Panc1 (cell line): ENCODE results near the gene DRC3. TPM values are rescaled to one million over a fixed set of nuclear protein-coding genes. Genes with fewer than 3 reads are reported as not detected.

Experiments used
- ATAC-seq: fragments of 200-7000 bp; cut with Tn5 transposase; 2 replicates; pipeline ENCODE4 v1.9.1; 2020; ENCODE audit warnings: mild to moderate bottlenecking, moderate library complexity
- BruUV-seq: library from RNA; stranded (reverse); fragments of 400-500 nt; replicated peaks from 2 replicates; lab custom pipeline; 2021; lab: Mats Ljungman, UMichigan
- CTCF ChIA-PET: fragments of 300-600 bp; sonication (Branson Sonifier 250); formaldehyde crosslinking; loops from one replicate; lab custom pipeline; 2022; ENCODE audit warnings: antibody characterized with exemption; lab: Charles Lee
- POLR2A ChIA-PET: fragments of 300-600 bp; sonication (Branson Sonifier 250); formaldehyde crosslinking; loops from one replicate; lab custom pipeline; 2022; ENCODE audit warnings: antibody characterized with exemption; lab: Charles Lee
- DNase-seq: peaks from one replicate; pipeline ENCODE4 v3.0.0-alpha.2; 2010; ENCODE audit warnings: low read depth, low spot score
- H3K27ac ChIP-seq: 2 replicates; pipeline ENCODE4 v1.5.1; 2011; ENCODE audit warnings: mild to moderate bottlenecking, low read length, inconsistent platforms
- H3K27me3 ChIP-seq: fragments of 200-500 bp; sonication (Bioruptor generic); 2 replicates; pipeline ENCODE4 v1.6.0; 2014; ENCODE audit warnings: low read length, inconsistent platforms; ENCODE audit not compliant: control insufficient read depth, insufficient read depth
- H3K36me3 ChIP-seq: fragments of 200-500 bp; sonication (Bioruptor generic); 2 replicates; pipeline ENCODE4 v1.5.1; 2014; ENCODE audit warnings: inconsistent platforms, mild to moderate bottlenecking, low read length, moderate library complexity; ENCODE audit not compliant: control insufficient read depth, insufficient read depth
- H3K4me1 ChIP-seq: 2 replicates; pipeline ENCODE4 v1.5.1; 2011; ENCODE audit warnings: inconsistent platforms, mild to moderate bottlenecking, low read length, moderate library complexity; ENCODE audit not compliant: control insufficient read depth, insufficient read depth
- H3K4me3 ChIP-seq, 2 experiments: 2 replicates each; pipeline ENCODE4 v1.5.1; 2011 to 2012; ENCODE audit warnings: low read depth in 2 of 2, low read length in 2 of 2, mild to moderate bottlenecking in 2 of 2, inconsistent platforms in 1 of 2, moderate library complexity in 1 of 2
- H3K9me3 ChIP-seq: fragments of 200-500 bp; sonication (Bioruptor generic); 2 replicates; pipeline ENCODE4 v1.5.1; 2014; ENCODE audit warnings: low read depth, mild to moderate bottlenecking, inconsistent platforms, low read length, moderate library complexity; ENCODE audit not compliant: control insufficient read depth, insufficient read depth
- POLR2AphosphoS5 ChIP-seq: IDR thresholded peaks from 2 replicates; pipeline ENCODE4 v1.6.1; 2012; ENCODE audit warnings: mild to moderate bottlenecking, low read depth, low read length, moderate library complexity
- SIN3A ChIP-seq: IDR thresholded peaks from 2 replicates; pipeline ENCODE4 v1.6.1; 2012; ENCODE audit warnings: low read depth, mild to moderate bottlenecking, low read length, moderate library complexity, borderline replicate concordance; ENCODE audit not compliant: insufficient read depth
- TCF7L2 ChIP-seq: IDR thresholded peaks from 2 replicates; pipeline ENCODE4 v1.6.1; 2011; ENCODE audit warnings: mild to moderate bottlenecking, low read depth, low read length, inconsistent platforms
- in situ Hi-C: cut with HindIII; loops from 2 replicates; pipeline ENCODE4 v1.10.0; 2016; ENCODE audit warnings: low sequenced_read_pairs, low pct_unique_long_range_greater_than_20kb
- intact Hi-C: fragments of 100-400 bp; cut with micrococcal nuclease; formaldehyde crosslinking; loops from one replicate; pipeline ENCODE4 v1.10.0; 2022; ENCODE audit not compliant: unreplicated experiment
- total RNA-seq: library from RNA; stranded (reverse); gene quantifications from one replicate; pipeline ENCODE4 v1.2.1, GENCODE V29; 2021; ENCODE audit not compliant: unreplicated experiment
- TF ChIP-seq, protein P1 (sequence below), 2 experiments: IDR thresholded peaks; 2 replicates each; pipeline ENCODE4 v1.6.1; 2011 to 2012; ENCODE audit warnings: low read depth in 2 of 2, control low read depth in 1 of 2, low read length in 1 of 2, mild to moderate bottlenecking in 1 of 2, moderate library complexity in 1 of 2; ENCODE audit not compliant: insufficient read depth in 1 of 2
- TF ChIP-seq, protein P2 (sequence below): fragments of 450-650 bp; IDR thresholded peaks from 2 replicates; pipeline ENCODE4 v1.5.1; 2017; ENCODE audit warnings: mild to moderate bottlenecking

DRC3 gene
- total RNA-seq, 1 experiment from 2014 or later = 3.6 TPM

- TF ChIP-seq SIN3A (no peak), POLR2AphosphoS5 (no peak), TCF7L2 (no peak)
- TF ChIP-seq, protein P1, sequence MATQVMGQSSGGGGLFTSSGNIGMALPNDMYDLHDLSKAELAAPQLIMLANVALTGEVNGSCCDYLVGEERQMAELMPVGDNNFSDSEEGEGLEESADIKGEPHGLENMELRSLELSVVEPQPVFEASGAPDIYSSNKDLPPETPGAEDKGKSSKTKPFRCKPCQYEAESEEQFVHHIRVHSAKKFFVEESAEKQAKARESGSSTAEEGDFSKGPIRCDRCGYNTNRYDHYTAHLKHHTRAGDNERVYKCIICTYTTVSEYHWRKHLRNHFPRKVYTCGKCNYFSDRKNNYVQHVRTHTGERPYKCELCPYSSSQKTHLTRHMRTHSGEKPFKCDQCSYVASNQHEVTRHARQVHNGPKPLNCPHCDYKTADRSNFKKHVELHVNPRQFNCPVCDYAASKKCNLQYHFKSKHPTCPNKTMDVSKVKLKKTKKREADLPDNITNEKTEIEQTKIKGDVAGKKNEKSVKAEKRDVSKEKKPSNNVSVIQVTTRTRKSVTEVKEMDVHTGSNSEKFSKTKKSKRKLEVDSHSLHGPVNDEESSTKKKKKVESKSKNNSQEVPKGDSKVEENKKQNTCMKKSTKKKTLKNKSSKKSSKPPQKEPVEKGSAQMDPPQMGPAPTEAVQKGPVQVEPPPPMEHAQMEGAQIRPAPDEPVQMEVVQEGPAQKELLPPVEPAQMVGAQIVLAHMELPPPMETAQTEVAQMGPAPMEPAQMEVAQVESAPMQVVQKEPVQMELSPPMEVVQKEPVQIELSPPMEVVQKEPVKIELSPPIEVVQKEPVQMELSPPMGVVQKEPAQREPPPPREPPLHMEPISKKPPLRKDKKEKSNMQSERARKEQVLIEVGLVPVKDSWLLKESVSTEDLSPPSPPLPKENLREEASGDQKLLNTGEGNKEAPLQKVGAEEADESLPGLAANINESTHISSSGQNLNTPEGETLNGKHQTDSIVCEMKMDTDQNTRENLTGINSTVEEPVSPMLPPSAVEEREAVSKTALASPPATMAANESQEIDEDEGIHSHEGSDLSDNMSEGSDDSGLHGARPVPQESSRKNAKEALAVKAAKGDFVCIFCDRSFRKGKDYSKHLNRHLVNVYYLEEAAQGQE (IDR thresholded peaks at IDR 0.05; ENCODE audit: insufficient read depth in 1 of 2, low read depth in 2 of 2, low read length in 1 of 2) = no peak
- TF ChIP-seq, protein P2, sequence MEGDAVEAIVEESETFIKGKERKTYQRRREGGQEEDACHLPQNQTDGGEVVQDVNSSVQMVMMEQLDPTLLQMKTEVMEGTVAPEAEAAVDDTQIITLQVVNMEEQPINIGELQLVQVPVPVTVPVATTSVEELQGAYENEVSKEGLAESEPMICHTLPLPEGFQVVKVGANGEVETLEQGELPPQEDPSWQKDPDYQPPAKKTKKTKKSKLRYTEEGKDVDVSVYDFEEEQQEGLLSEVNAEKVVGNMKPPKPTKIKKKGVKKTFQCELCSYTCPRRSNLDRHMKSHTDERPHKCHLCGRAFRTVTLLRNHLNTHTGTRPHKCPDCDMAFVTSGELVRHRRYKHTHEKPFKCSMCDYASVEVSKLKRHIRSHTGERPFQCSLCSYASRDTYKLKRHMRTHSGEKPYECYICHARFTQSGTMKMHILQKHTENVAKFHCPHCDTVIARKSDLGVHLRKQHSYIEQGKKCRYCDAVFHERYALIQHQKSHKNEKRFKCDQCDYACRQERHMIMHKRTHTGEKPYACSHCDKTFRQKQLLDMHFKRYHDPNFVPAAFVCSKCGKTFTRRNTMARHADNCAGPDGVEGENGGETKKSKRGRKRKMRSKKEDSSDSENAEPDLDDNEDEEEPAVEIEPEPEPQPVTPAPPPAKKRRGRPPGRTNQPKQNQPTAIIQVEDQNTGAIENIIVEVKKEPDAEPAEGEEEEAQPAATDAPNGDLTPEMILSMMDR = no peak
- no peaks in the 10 kb centered on the region for H3K27me3 ChIP-seq
- in situ Hi-C loops (no loop called here), intact Hi-C loops (no loop called here)
- H3K27ac ChIP-seq = no peak overlapping the region
- BruUV-seq = no TSS peak
- no peak for DNase-seq
- 0 out of 2 replicates have a peak, but pooled peaks have one; percentile 43 for ATAC-seq
- no peaks in the 10 kb centered on the region; the same call in 1 of the 2 replicates for H3K4me1 ChIP-seq
- ChIA-PET POLR2A (no interaction called here), CTCF (no interaction called here)
- H3K36me3 ChIP-seq = no peaks in the 10 kb centered on the region
- no peak overlapping the region for H3K4me3 ChIP-seq
- H3K9me3 ChIP-seq = no peaks in the 10 kb centered on the region
Observed at GRCh38 chr17:17999364-18000029, 26.8 kb downstream of the DRC3 start.

GRCh38 chr17:18000030-18000408, 27.4 kb downstream of the DRC3 start:
- no TSS peak for BruUV-seq
- ATAC-seq = no peak
- no peaks in the 10 kb centered on the region for H3K36me3 ChIP-seq
- in situ Hi-C loops = no loop called here
- H3K27me3 ChIP-seq = no peaks in the 10 kb centered on the region
- ChIA-PET CTCF (no interaction called here), POLR2A (no interaction called here)
- no peaks in the 10 kb centered on the region for H3K9me3 ChIP-seq
- intact Hi-C loops = no loop called here
- no peak overlapping the region for H3K4me3 ChIP-seq
- TF ChIP-seq SIN3A (no peak), POLR2AphosphoS5 (no peak), TCF7L2 (no peak)
- TF ChIP-seq, protein P1 (IDR thresholded peaks at IDR 0.05; ENCODE audit: insufficient read depth in 1 of 2, low read depth in 2 of 2, low read length in 1 of 2) = no peak
- TF ChIP-seq, protein P2 = no peak
- no peak for DNase-seq
- no peak overlapping the region for H3K27ac ChIP-seq
- H3K4me1 ChIP-seq = no peaks in the 10 kb centered on the region; the same call in 1 of the 2 replicates
